Endothelial cell of umbilical vein (primary cell): ENCODE results near the gene EXOC1L. TPM values are rescaled to one million over a fixed set of nuclear protein-coding genes. Genes with fewer than 3 reads are reported as not detected.

Experiments used
- BruUV-seq: library from RNA; stranded (reverse); fragments of 400-500 nt; replicated peaks from 2 replicates; lab custom pipeline; 2021; lab: Mats Ljungman, UMichigan
- CTCF ChIA-PET: fragments of 300-600, 350-600 bp; sonication (Branson Sonifier 250); formaldehyde crosslinking; loops from one replicate; lab custom pipeline; 2021; ENCODE audit warnings: antibody characterized with exemption, inconsistent platforms; lab: Charles Lee
- POLR2A ChIA-PET: fragments of 300-600, 350-600 bp; sonication (Branson Sonifier 250); formaldehyde crosslinking; loops from one replicate; lab custom pipeline; 2021; ENCODE audit warnings: antibody characterized with exemption, inconsistent platforms; lab: Charles Lee
- DNase-seq: peaks from one replicate; pipeline ENCODE4 v3.0.0-alpha.2; 2011; ENCODE audit warnings: low read depth, low spot score
- FAIRE-seq: peaks from 2 replicates; lab custom pipeline; 2011; peaks lifted over from hg19 to GRCh38; lab: Jason Lieb, UNC
- H2AFZ ChIP-seq: 2 replicates; pipeline ENCODE4 v1.6.0; 2012; ENCODE audit warnings: low read depth, low read length, control low read depth, inconsistent platforms
- H3K27ac ChIP-seq: 2 replicates; pipeline ENCODE4 v1.5.1; 2011; ENCODE audit warnings: low read depth, mild to moderate bottlenecking, control low read depth, low read length, moderate library complexity; ENCODE audit not compliant: insufficient read depth
- H3K27me3 ChIP-seq, 2 experiments: 2 replicates each; pipeline versions ENCODE4 v1.6.0 to v1.6.1; 2011; ENCODE audit warnings: low read length in 2 of 2, mixed read lengths in 1 of 2; ENCODE audit not compliant: control insufficient read depth in 2 of 2, insufficient read depth in 2 of 2
- H3K36me3 ChIP-seq, 2 experiments: 2 replicates in 1 of 2; 3 replicates in 1 of 2; pipeline ENCODE4 v1.5.1; 2011; ENCODE audit warnings: low read length in 2 of 2, mild to moderate bottlenecking in 1 of 2, moderate library complexity in 1 of 2; ENCODE audit not compliant: control insufficient read depth in 2 of 2, insufficient read depth in 2 of 2; ENCODE audit errors: extremely low read depth in 1 of 2
- H3K4me1 ChIP-seq: 3 replicates; pipeline ENCODE4 v1.5.1; 2011; ENCODE audit warnings: mild to moderate bottlenecking, low read length; ENCODE audit not compliant: control insufficient read depth, insufficient read depth; ENCODE audit errors: extremely low read depth
- H3K4me2 ChIP-seq: 2 replicates; pipeline ENCODE4 v1.6.1; 2011; ENCODE audit warnings: low read length, control low read depth, mixed read lengths; ENCODE audit not compliant: insufficient read depth
- H3K4me3 ChIP-seq, 3 experiments: fragments of 200-600 bp in 1 of 3; sonication (generic), shearing (Covaris generic) in 1 of 3; replicated peaks in 1 of 3; 2 replicates each; pipeline ENCODE4 v1.5.1; 2011 to 2016; ENCODE audit warnings: control low read depth in 3 of 3, low read length in 3 of 3, mild to moderate bottlenecking in 2 of 3, inconsistent platforms in 1 of 3, low read depth in 1 of 3, moderate library complexity in 1 of 3; ENCODE audit not compliant: insufficient read depth in 1 of 3
- H3K79me2 ChIP-seq: 2 replicates; pipeline ENCODE4 v1.6.0; 2012; ENCODE audit warnings: low read length, inconsistent platforms; ENCODE audit not compliant: control insufficient read depth, insufficient read depth
- H3K9ac ChIP-seq: replicated peaks from 2 replicates; pipeline ENCODE3; 2011; ENCODE audit warnings: low read length, control low read depth; ENCODE audit not compliant: insufficient read depth; ENCODE audit errors: extremely low read depth
- H3K9me1 ChIP-seq: replicated peaks from 3 replicates; pipeline ENCODE4 v1.6.0; 2011; ENCODE audit warnings: mild to moderate bottlenecking, low read length; ENCODE audit not compliant: control insufficient read depth, insufficient read depth; ENCODE audit errors: extremely low read depth
- H3K9me3 ChIP-seq: replicated peaks from 2 replicates; pipeline ENCODE4 v1.5.1; 2012; ENCODE audit warnings: low read length, inconsistent platforms; ENCODE audit not compliant: control insufficient read depth, insufficient read depth
- H4K20me1 ChIP-seq: replicated peaks from 2 replicates; pipeline ENCODE3; 2011; ENCODE audit warnings: mild to moderate bottlenecking, low read length; ENCODE audit not compliant: control insufficient read depth, insufficient read depth; ENCODE audit errors: extremely low read depth
- CTCF ChIP-seq, 2 donors: IDR thresholded peaks; 1 replicate in 1 of 2; 2 replicates in 1 of 2; pipeline ENCODE4 v1.5.1; 2011; ENCODE audit warnings: low read length in 2 of 2, mild to moderate bottlenecking in 2 of 2, moderate library complexity in 2 of 2, control low read depth in 1 of 2, inconsistent platforms in 1 of 2, low read depth in 1 of 2; ENCODE audit not compliant: insufficient read depth in 1 of 2; ENCODE audit errors: extremely low read depth in 1 of 2
- EZH2 ChIP-seq: IDR thresholded peaks from 2 replicates; pipeline ENCODE4 v1.6.1; 2012; ENCODE audit warnings: borderline replicate concordance, low read depth, mild to moderate bottlenecking, moderate library complexity, low read length, inconsistent platforms; ENCODE audit not compliant: severe bottlenecking
- FOS ChIP-seq: IDR thresholded peaks from 2 replicates; pipeline ENCODE4 v1.6.1; 2011; ENCODE audit warnings: mild to moderate bottlenecking, low read length, moderate library complexity, borderline replicate concordance; ENCODE audit not compliant: insufficient read depth
- GATA2 ChIP-seq: IDR thresholded peaks from 2 replicates; pipeline ENCODE4 v1.7.0; 2011; ENCODE audit warnings: low read depth, mild to moderate bottlenecking, moderate library complexity, mixed read lengths, low read length; ENCODE audit not compliant: insufficient read length, insufficient read depth
- JUN ChIP-seq: IDR thresholded peaks from 2 replicates; pipeline ENCODE4 v1.6.1; 2011; ENCODE audit warnings: borderline replicate concordance, low read depth; ENCODE audit not compliant: insufficient read length, insufficient read depth
- MYC ChIP-seq: IDR thresholded peaks from one replicate; pipeline ENCODE4 v1.6.1; 2011; ENCODE audit warnings: mild to moderate bottlenecking, low read depth, low read length
- POLR2A ChIP-seq: IDR thresholded peaks from 2 replicates; pipeline ENCODE4 v1.6.1; 2012; ENCODE audit warnings: low read depth, mild to moderate bottlenecking, control low read depth, low read length
- POLR2AphosphoS5 ChIP-seq: IDR thresholded peaks from 2 replicates; pipeline ENCODE4 v1.6.1; 2012; ENCODE audit warnings: low read depth, mild to moderate bottlenecking, control low read depth, low read length, moderate library complexity; ENCODE audit not compliant: insufficient read depth
- dilution Hi-C: fragments of 300-500 bp; cut with MboI; formaldehyde crosslinking; loops from one replicate; pipeline ENCODE4 v1.15.0; 2019; ENCODE audit warnings: low sequenced_read_pairs; ENCODE audit not compliant: extremely low pct_ligation_motif_present
- intact Hi-C: fragments of 100-400 bp; cut with micrococcal nuclease; formaldehyde crosslinking; loops from one replicate; pipeline ENCODE4 v1.10.0; 2022
- polyA plus RNA-seq, 4 experiments: library from polyadenylated mRNA; depleted of rRNA in 3 of 4; stranded (reverse) in 3 of 4; unstranded in 1 of 4; fragments of >200 nt; gene quantifications; 2 replicates each; pipeline versions ENCODE4 v1.2.1 to v1.2.3, GENCODE V29; 2011 to 2012; ENCODE audit warnings: missing spikeins in 1 of 4
- total RNA-seq: library from RNA; stranded (reverse); gene quantifications from 2 replicates; pipeline ENCODE4 v1.2.3, GENCODE V29; 2021
- TF ChIP-seq, protein P1 (sequence below): IDR thresholded peaks from 2 replicates; pipeline ENCODE4 v1.6.1; 2011; ENCODE audit not compliant: insufficient read depth, insufficient read length

Gene EXOC1L
- total and polyA plus RNA-seq, 2 donors (not counting 3 experiments of a cell fraction or from before 2014, with no cell fraction given) = not detected

GRCh38 chr4:55830716-55831115, 11.1 kb downstream of the EXOC1L start:
- dilution Hi-C loops (no loop called here), intact Hi-C loops (no loop called here)
- H3K27ac ChIP-seq = no peak overlapping the region
- H3K36me3 ChIP-seq = no peaks in the 10 kb centered on the region
- H3K9me1 ChIP-seq = peaks cover 4% of the 10 kb centered on the region
- no peaks in the 10 kb centered on the region for H3K79me2 ChIP-seq
- ChIA-PET POLR2A (no interaction called here), CTCF (interaction anchor here (0.8 kb wide), 1 partner anchor 10 kb away, joined by 3 read pairs; no protein-coding TSS in a partner anchor)
- no peaks in the 10 kb centered on the region for H3K9me3 ChIP-seq
- FAIRE-seq (no peak), DNase-seq (no peak)
- H3K4me1 ChIP-seq = no peaks in the 10 kb centered on the region
- TF ChIP-seq POLR2AphosphoS5 = no peak
- TF ChIP-seq, protein P1, sequence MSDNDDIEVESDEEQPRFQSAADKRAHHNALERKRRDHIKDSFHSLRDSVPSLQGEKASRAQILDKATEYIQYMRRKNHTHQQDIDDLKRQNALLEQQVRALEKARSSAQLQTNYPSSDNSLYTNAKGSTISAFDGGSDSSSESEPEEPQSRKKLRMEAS = no peak
- TF ChIP-seq FOS = no peak
- no peak for TF ChIP-seq POLR2A
- no peak for TF ChIP-seq JUN
- TF ChIP-seq EZH2 = no peak
- no peak for TF ChIP-seq MYC
- TF ChIP-seq CTCF (IDR thresholded peaks at IDR 0.05; ENCODE audit: extremely low read depth in 1 of 2, insufficient read depth in 1 of 2, low read depth in 1 of 2, low read length in 2 of 2) = no peak
- TF ChIP-seq GATA2 = no peak
- BruUV-seq = no TSS peak
- no peak overlapping the region for H3K4me2 ChIP-seq
- H2AFZ ChIP-seq = no peak overlapping the region
- peaks cover 6 to 31% of the 10 kb centered on the region in 2 experiments for H3K27me3 ChIP-seq
- no peak overlapping the region for H3K4me3 ChIP-seq
- no peaks in the 10 kb centered on the region for H4K20me1 ChIP-seq
- H3K9ac ChIP-seq = no peak overlapping the region
